Ovary (tissue), 9 donors: Measurements from ENCODE around the gene GPR68. TPM values are rescaled to one million over a fixed set of nuclear protein-coding genes. Genes with fewer than 3 reads are reported as not detected.

Source experiments
- DNase-seq, 5 donors: peaks; one replicate each; pipeline ENCODE4 v3.0.0-alpha.2; 2019 to 2020
- H3K27ac ChIP-seq, 2 donors: fragments of 200-600 bp; one replicate each; pipeline versions ENCODE4 v1.5.1 to v1.8.0; 2019 to 2022
- H3K27me3 ChIP-seq: fragments of 200-600 bp; one replicate; pipeline ENCODE4 v1.8.0; 2022
- H3K36me3 ChIP-seq: fragments of 200-600 bp; sonication (generic); one replicate; pipeline ENCODE4 v1.5.1; 2019
- H3K4me1 ChIP-seq: one replicate; pipeline ENCODE4 v1.8.1; 2013; ENCODE audit warnings: mild to moderate bottlenecking, moderate library complexity; ENCODE audit not compliant: insufficient read depth
- H3K4me3 ChIP-seq: fragments of 200-600 bp; sonication (generic); one replicate; pipeline ENCODE4 v1.5.1; 2017
- H3K9me3 ChIP-seq, 2 donors: fragments of 200-600 bp in 1 of 2; sonication (generic) in 1 of 2; one replicate each; pipeline versions ENCODE4 v1.5.1 to v1.8.1; 2013 to 2019; ENCODE audit warnings: mild to moderate bottlenecking in 1 of 2, moderate library complexity in 1 of 2
- EP300 ChIP-seq: sonication (generic); formaldehyde crosslinking; IDR thresholded peaks from one replicate; pipeline ENCODE4 v1.6.1; 2017; ENCODE audit warnings: antibody characterized with exemption
- POLR2A ChIP-seq: fragments of 450-650 bp; IDR thresholded peaks from one replicate; pipeline ENCODE4 v1.6.1; 2017; ENCODE audit warnings: antibody characterized with exemption, mild to moderate bottlenecking, moderate library complexity
- WGBS, 3 donors: extraction: QIAGEN DNeasy Blood & Tissue Kit in 1 of 3; methylation state at CpG; one replicate each; pipeline versions ENCODE4 v1.1.5 to v1.1.7; 2013 to 2017; 5-methylcytosine and 5-hydroxymethylcytosine counted together
- intact Hi-C, 4 donors: fragments of 100-400 bp; cut with DNase I; formaldehyde crosslinking; loops; one replicate each; pipeline versions ENCODE4 v1.11.0 to v1.15.1; 2022 to 2023
- polyA plus RNA-seq, 2 donors: library from polyadenylated mRNA; stranded (reverse); fragments of 200-250 nt in 1 of 2; fragments of 350-450 nt in 1 of 2; fragmentation: Illumina TruSeq in 1 of 2; extraction: RNeasy Lipid Tissue Mini Kit (QIAGEN cat#74804) in 1 of 2; gene quantifications; one replicate each; pipeline ENCODE4 v1.2.3, GENCODE V29; 2013 to 2014
- total RNA-seq, 7 donors: library from RNA; depleted of rRNA in 2 of 7; stranded (reverse); fragments of >200 nt in 2 of 7; fragmentation: NEBNext Ultra II Directional in 3 of 7; extraction: Animal tissue kit (Norgen Biotek cat#: 25700) in 3 of 7; gene quantifications; one replicate each; pipeline versions ENCODE4 v1.1.0 to v1.2.4, GENCODE V29; 2016 to 2023
- TF ChIP-seq, protein P1 (sequence below), 3 donors: fragments of 450-650 bp in 2 of 3; fragments of 200-600 bp in 1 of 3; IDR thresholded peaks; one replicate each; pipeline versions ENCODE4 v1.5.1 to v1.8.0; 2016 to 2022; ENCODE audit warnings: antibody characterized with exemption in 3 of 3, mild to moderate bottlenecking in 1 of 3
- donor health status: DM: no; HTN: no; CAD: no; lungs with moderate emphysema.
- donor health status: DM: no; HTN: no; CAD: no.
- donor health status: Bipolar disorder and iron deficiency.
- donor health status: DM: yes; HTN: yes; CAD: no.
- donor health status: DM: no; HTN: no; CAD: no.
- donor health status: DM: yes; HTN: yes; CAD: no.

GPR68 gene
- total and polyA plus RNA-seq, 9 donors = 0.17 to 0.57 (median 0.36) TPM; not detected in 1

DNA sequence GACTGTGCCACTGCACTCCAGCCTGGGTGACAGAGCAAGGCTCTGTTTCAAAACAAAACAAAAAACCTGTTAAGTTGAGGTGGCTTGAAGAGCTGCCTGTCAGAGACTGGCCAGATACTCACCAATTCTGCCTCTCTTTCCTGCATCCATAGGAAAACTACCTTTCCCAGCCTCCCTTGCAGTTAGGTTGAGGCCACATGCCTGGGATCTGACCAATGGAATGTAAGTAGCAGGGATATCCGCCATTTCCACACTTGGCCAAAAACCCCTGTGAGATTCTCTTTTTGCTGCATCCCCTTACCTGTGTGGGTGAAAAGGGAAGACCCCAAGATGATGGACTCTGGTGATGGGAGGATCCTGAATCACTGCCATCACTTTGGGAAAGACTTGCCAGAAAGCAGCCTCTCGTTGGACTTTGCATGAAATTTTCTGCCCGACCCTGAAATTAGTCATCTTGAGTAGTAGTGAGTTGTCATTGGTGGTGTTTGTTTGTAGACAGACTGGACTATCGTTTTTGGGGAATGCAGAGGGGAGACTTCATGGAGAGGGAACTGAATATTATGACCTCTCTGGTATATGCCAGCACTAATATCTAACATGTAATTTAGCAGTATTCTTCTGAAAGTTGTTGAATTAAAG lies 14.0 kb downstream of the GPR68 start:
- no peaks in the 10 kb centered on the region for H3K9me3 ChIP-seq
- no peak overlapping the region for H3K4me3 ChIP-seq
- TF ChIP-seq EP300 = no peak
- TF ChIP-seq POLR2A = no peak
- TF ChIP-seq, protein P1, sequence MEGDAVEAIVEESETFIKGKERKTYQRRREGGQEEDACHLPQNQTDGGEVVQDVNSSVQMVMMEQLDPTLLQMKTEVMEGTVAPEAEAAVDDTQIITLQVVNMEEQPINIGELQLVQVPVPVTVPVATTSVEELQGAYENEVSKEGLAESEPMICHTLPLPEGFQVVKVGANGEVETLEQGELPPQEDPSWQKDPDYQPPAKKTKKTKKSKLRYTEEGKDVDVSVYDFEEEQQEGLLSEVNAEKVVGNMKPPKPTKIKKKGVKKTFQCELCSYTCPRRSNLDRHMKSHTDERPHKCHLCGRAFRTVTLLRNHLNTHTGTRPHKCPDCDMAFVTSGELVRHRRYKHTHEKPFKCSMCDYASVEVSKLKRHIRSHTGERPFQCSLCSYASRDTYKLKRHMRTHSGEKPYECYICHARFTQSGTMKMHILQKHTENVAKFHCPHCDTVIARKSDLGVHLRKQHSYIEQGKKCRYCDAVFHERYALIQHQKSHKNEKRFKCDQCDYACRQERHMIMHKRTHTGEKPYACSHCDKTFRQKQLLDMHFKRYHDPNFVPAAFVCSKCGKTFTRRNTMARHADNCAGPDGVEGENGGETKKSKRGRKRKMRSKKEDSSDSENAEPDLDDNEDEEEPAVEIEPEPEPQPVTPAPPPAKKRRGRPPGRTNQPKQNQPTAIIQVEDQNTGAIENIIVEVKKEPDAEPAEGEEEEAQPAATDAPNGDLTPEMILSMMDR (IDR thresholded peaks at IDR 0.05) = no peak
- no peaks in the 10 kb centered on the region for H3K27me3 ChIP-seq
- no peak for DNase-seq
- no peaks in the 10 kb centered on the region for H3K36me3 ChIP-seq
- intact Hi-C loops = no loop called here
- no peaks in the 10 kb centered on the region for H3K4me1 ChIP-seq
- 89 to 93% (median 92%) methylated on average over 4 of the region's 4 CpGs for WGBS, 3 donors
- H3K27ac ChIP-seq = no peak overlapping the region

DNA sequence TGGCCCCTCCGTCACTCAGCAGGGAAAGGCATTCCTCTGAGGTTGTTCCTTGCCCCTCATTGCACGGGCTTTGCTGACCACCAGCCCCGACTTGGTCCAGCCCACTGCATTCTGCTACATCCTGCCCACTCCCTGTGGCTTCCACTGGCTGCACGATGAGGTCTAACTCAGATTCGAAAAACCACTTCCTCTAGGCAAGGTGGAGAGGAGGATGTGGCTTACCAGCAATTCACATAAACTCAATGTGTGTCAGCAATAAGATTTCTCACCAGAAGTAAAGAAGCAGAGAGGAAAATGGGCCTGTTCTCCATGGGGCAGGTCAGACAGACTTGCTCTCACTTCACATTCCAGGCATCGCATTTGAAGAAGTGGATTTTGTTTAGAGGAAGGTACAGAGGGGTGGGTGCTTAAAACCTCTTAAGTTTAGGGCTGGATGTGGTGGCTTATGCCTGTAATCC lies 14.7 kb downstream of the GPR68 start:
- 85 to 90% (median 86%) methylated on average over 6 of the region's 6 CpGs for WGBS, 3 donors
- no peaks in the 10 kb centered on the region for H3K9me3 ChIP-seq
- H3K4me1 ChIP-seq = no peaks in the 10 kb centered on the region
- H3K27me3 ChIP-seq = no peaks in the 10 kb centered on the region
- DNase-seq = no peak
- H3K36me3 ChIP-seq = no peaks in the 10 kb centered on the region
- H3K4me3 ChIP-seq = no peak overlapping the region
- intact Hi-C loops = no loop called here
- no peak for TF ChIP-seq POLR2A
- TF ChIP-seq EP300 = no peak
- TF ChIP-seq, protein P1 (IDR thresholded peaks at IDR 0.05) = no peak
- no peak overlapping the region for H3K27ac ChIP-seq

DNA sequence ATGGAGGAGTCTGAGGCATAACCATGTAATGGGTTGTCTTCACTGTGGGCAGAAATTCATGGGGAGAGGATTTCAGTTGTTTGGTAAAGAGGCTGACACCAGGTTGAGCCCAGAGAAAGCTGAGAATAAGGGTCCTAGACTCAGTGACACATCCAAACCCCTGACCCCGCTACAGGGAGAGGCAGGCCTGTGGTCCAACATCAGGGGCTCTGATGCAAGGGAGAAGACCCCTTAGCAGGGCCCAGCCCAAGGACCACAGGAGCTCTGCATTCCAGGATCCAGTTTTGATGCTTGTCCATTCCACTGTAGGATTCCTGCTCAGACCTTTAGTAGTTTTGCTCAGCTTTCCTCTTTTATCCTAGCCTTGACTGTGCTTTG lies 15.5 kb downstream of the GPR68 start:
- Histone ChIP-seq H3K9me3 (no peaks in the 10 kb centered on the region), H3K36me3 (no peaks in the 10 kb centered on the region), H3K27me3 (no peaks in the 10 kb centered on the region), H3K27ac (no peak overlapping the region), H3K4me3 (no peak overlapping the region), H3K4me1 (no peaks in the 10 kb centered on the region)
- no peak for TF ChIP-seq POLR2A
- TF ChIP-seq EP300 = no peak
- TF ChIP-seq, protein P1 (IDR thresholded peaks at IDR 0.05) = no peak
- no peak for DNase-seq
- intact Hi-C loops = no loop called here
- 96 to 100% (median 100%) methylated on average over 1 of the region's 1 CpG for WGBS, 3 donors

DNA sequence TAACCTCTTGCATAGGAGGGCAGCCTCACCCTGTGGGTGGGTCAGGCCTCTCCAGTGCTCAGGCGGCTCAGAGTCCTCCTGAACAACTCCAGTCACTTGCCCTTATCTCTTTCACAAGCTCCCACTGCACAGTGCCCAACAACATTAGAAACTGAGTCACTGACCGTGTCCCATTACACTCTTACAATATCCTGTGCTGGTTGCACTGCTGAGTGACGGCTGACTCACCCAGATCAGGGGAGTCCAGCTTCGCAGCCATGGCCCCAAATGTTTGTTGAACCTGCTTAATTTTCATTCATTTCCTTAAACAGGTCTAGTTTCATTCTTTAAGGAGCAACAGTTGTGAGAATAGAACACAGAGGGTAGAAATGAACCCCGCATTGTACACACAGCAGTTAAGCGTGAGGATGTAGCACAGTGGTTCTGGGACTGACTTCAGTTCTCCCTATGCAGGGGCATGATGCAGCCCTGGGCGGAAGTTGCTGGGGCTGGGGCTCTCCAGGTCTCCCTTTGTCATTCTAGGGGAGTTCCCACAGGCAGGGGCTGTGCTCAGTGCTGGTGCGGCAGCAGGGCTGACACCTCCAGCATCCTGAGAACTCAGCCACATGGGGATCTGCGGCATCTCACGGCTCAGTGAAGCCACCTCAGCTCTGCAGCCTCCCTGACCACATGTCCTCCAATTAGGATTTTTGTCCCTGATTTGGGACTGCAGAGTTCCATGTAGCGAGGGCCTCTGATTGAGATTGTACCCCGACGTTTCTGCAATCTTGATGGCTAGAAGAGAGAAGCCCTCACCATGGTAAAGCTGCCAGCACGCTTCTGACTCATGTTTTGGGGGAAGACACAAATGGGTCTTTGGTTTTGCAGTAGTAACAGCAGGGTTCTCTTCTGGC lies 16.1 kb downstream of the GPR68 start:
- Histone ChIP-seq H3K9me3 (no peaks in the 10 kb centered on the region), H3K4me3 (no peak overlapping the region), H3K27ac (no peak overlapping the region), H3K4me1 (no peaks in the 10 kb centered on the region), H3K27me3 (no peaks in the 10 kb centered on the region), H3K36me3 (no peaks in the 10 kb centered on the region)
- intact Hi-C loops = no loop called here
- 89 to 92% (median 91%) methylated on average over 13 to 14 of the region's 14 CpGs for WGBS, 3 donors
- TF ChIP-seq POLR2A (no peak), EP300 (no peak)
- TF ChIP-seq, protein P1 (IDR thresholded peaks at IDR 0.05) = no peak
- DNase-seq = no peak
